K562 (cell line): Measurements from ENCODE around the gene MFF. TPM values are rescaled to one million over a fixed set of nuclear protein-coding genes. Genes with fewer than 3 reads are reported as not detected.

Experiments used
- ARID4B ChIP-seq: sonication (generic); formaldehyde crosslinking; IDR thresholded peaks from 2 replicates; pipeline ENCODE4 v1.8.0; 2022; ENCODE audit warnings: mild to moderate bottlenecking, missing genetic modification reagents
- BHLHE40 ChIP-seq: IDR thresholded peaks from 2 replicates; pipeline ENCODE4 v1.6.1; 2011; ENCODE audit warnings: low read length, improper control_type of control experiment
- CBFB ChIP-seq: sonication (generic); formaldehyde crosslinking; IDR thresholded peaks from 2 replicates; pipeline ENCODE4 v1.4.0; 2020; ENCODE audit warnings: mild to moderate bottlenecking, missing genetic modification reagents
- DMBX1 ChIP-seq: fragments of 250-450 bp; sonication (Bioruptor Pico); IDR thresholded peaks from 2 replicates; pipeline ENCODE4 v1.8.0; 2022; ENCODE audit warnings: inconsistent platforms, mild to moderate bottlenecking, moderate library complexity, borderline replicate concordance
- E2F3 ChIP-seq: fragments of 250-450 bp; sonication (Bioruptor Pico); IDR thresholded peaks from 2 replicates; pipeline ENCODE4 v1.4.0; 2020; ENCODE audit warnings: mild to moderate bottlenecking
- E2F6 ChIP-seq, 2 experiments: IDR thresholded peaks; 2 replicates each; pipeline ENCODE4 v1.6.1; 2011; ENCODE audit warnings: borderline replicate concordance in 1 of 2, control low read depth in 1 of 2, low read depth in 1 of 2, low read length in 1 of 2, mild to moderate bottlenecking in 1 of 2, mixed read lengths in 1 of 2, moderate library complexity in 1 of 2; ENCODE audit not compliant: insufficient read depth in 1 of 2, insufficient read length in 1 of 2, poor library complexity in 1 of 2, severe bottlenecking in 1 of 2; ENCODE audit errors: extremely low read depth in 1 of 2
- KLF1 ChIP-seq: fragments of 450-650 bp; IDR thresholded peaks from 2 replicates; pipeline ENCODE4 v1.6.1; 2016; ENCODE audit warnings: missing genetic modification characterization, missing compliant biosample characterization
- MAZ ChIP-seq, 2 experiments: fragments of 450-650 bp in 1 of 2; sonication (generic) in 1 of 2; formaldehyde crosslinking; IDR thresholded peaks in 1 of 2; conservative IDR thresholded peaks in 1 of 2; 2 replicates each; pipeline versions ENCODE4 v1.4.0 to v1.5.0; 2020; ENCODE audit warnings: mild to moderate bottlenecking in 1 of 2, missing genetic modification reagents in 1 of 2
- MTA3 ChIP-seq: fragments of 450-650 bp; formaldehyde crosslinking; IDR thresholded peaks from 2 replicates; pipeline ENCODE4 v1.6.1; 2017; ENCODE audit warnings: mild to moderate bottlenecking, borderline replicate concordance
- NR2C1 ChIP-seq, 2 experiments: fragments of 450-650 bp; IDR thresholded peaks; 2 replicates each; pipeline ENCODE4 v1.6.1; 2017; ENCODE audit warnings: mild to moderate bottlenecking in 2 of 2, antibody characterized with exemption in 1 of 2, inconsistent platforms in 1 of 2, missing compliant biosample characterization in 1 of 2, missing genetic modification characterization in 1 of 2
- SMAD1 ChIP-seq: fragments of 150-350 bp; IDR thresholded peaks from 2 replicates; pipeline ENCODE4 v1.6.1; 2014; ENCODE audit warnings: low read length, low read depth; ENCODE audit not compliant: partially characterized antibody
- TEAD1 ChIP-seq, 2 experiments: fragments of 450-650 bp in 1 of 2; sonication (generic) in 1 of 2; formaldehyde crosslinking; IDR thresholded peaks; 2 replicates each; pipeline versions ENCODE4 v1.4.0 to v1.8.0; 2020 to 2022; ENCODE audit warnings: mild to moderate bottlenecking in 2 of 2, missing genetic modification reagents in 1 of 2
- TGIF2 ChIP-seq: sonication (generic); formaldehyde crosslinking; IDR thresholded peaks from 2 replicates; pipeline ENCODE4 v1.8.1; 2022; ENCODE audit warnings: mild to moderate bottlenecking, missing genetic modification reagents, moderate library complexity
- TRIM24 ChIP-seq, 2 experiments: fragments of 450-650 bp; IDR thresholded peaks; 2 replicates each; pipeline ENCODE4 v1.6.1; 2016
- VEZF1 ChIP-seq: fragments of 200-800 bp; sonication (Bioruptor generic); IDR thresholded peaks from 2 replicates; pipeline ENCODE4 v1.6.1; 2017; ENCODE audit warnings: missing genetic modification characterization, missing compliant biosample characterization
- ZSCAN32 ChIP-seq: fragments of 450-650 bp; formaldehyde crosslinking; IDR thresholded peaks from 2 replicates; pipeline ENCODE4 v1.4.0; 2020; ENCODE audit warnings: mild to moderate bottlenecking, moderate library complexity
- polyA plus RNA-seq, 8 experiments: library from polyadenylated mRNA; depleted of rRNA in 4 of 8; stranded (reverse) in 5 of 8; unstranded in 3 of 8; fragments of >200 nt; fragmentation: Nextera tagmentation in 2 of 8; fragmentation: Illumina TruSeq in 1 of 8; extraction: Ambion mirVana in 2 of 8; extraction: Trizol in 1 of 8; gene quantifications; 2 replicates each; pipeline versions ENCODE4 v1.2.1 to v1.2.3, GENCODE V29; 2011 to 2014; ENCODE audit warnings: inconsistent platforms in 1 of 8, missing spikeins in 1 of 8
- total RNA-seq, 7 experiments: library from RNA; depleted of rRNA in 6 of 7; stranded (reverse); fragments of >200 nt in 6 of 7; fragmentation: Illumina TruSeq in 2 of 7; extraction: Trizol in 2 of 7; gene quantifications; 2 replicates each; pipeline versions ENCODE4 v1.2.1 to v1.2.3, GENCODE V29; 2011 to 2021; ENCODE audit warnings: low replicate concordance in 1 of 7
- TF ChIP-seq, protein P1 (sequence below), 2 experiments: fragments of 450-650 bp; IDR thresholded peaks; 2 replicates each; pipeline ENCODE4 v1.6.1; 2016

Gene MFF
- total and polyA plus RNA-seq, 9 of the 15 experiments (the other 6 are each of a cell fraction or from before 2014, with no cell fraction given), result 9.4 to 75.4 (median 55.7) TPM

- TF ChIP-seq VEZF1 (CRISPR knock-in tag), result peak; percentile 83
- TF ChIP-seq DMBX1, result peak; percentile 66; the same call in 1 of the 2 replicates
- peak; percentile 97 for TF ChIP-seq CBFB (CRISPR knock-in tag)
- TF ChIP-seq E2F6 (IDR thresholded peaks at IDR 0.05; ENCODE audit: borderline replicate concordance in 1 of 2, extremely low read depth in 1 of 2, insufficient read depth in 1 of 2, insufficient read length in 1 of 2, low read depth in 1 of 2, low read length in 1 of 2, poor library complexity in 1 of 2, severe bottlenecking in 1 of 2), result peak; percentile 92 to 94
- TF ChIP-seq TRIM24 (IDR thresholded peaks at IDR 0.05), result peak in 1 of 2 experiments; percentile 32; a peak in 1 of 4 replicates
- TF ChIP-seq NR2C1 (IDR thresholded peaks at IDR 0.05), result peak; percentile 36; the same call in 1 of the 2 replicates
- TF ChIP-seq NR2C1 (tag; IDR thresholded peaks at IDR 0.05), result peak; percentile 43
- peak; percentile 60; the same call in 1 of the 2 replicates for TF ChIP-seq ARID4B (CRISPR knock-in tag)
- TF ChIP-seq TEAD1 (CRISPR knock-in tag; IDR thresholded peaks at IDR 0.05), result peak in 1 of 2 experiments; percentile 71; a peak in 1 of 4 replicates
- TF ChIP-seq, protein P1, sequence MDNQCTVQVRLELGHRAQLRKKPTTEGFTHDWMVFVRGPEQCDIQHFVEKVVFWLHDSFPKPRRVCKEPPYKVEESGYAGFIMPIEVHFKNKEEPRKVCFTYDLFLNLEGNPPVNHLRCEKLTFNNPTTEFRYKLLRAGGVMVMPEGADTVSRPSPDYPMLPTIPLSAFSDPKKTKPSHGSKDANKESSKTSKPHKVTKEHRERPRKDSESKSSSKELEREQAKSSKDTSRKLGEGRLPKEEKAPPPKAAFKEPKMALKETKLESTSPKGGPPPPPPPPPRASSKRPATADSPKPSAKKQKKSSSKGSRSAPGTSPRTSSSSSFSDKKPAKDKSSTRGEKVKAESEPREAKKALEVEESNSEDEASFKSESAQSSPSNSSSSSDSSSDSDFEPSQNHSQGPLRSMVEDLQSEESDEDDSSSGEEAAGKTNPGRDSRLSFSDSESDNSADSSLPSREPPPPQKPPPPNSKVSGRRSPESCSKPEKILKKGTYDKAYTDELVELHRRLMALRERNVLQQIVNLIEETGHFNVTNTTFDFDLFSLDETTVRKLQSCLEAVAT (IDR thresholded peaks at IDR 0.05), result peak in 1 of 2 experiments; percentile 83; a peak in 2 of 4 replicates
- TF ChIP-seq BHLHE40, result peak; percentile 66; the same call in 1 of the 2 replicates
- peak; percentile 58; the same call in 1 of the 2 replicates for TF ChIP-seq E2F3 (CRISPR knock-in tag)
- TF ChIP-seq KLF1 (tag), result peak; percentile 62; the same call in 1 of the 2 replicates
- TF ChIP-seq TGIF2 (CRISPR knock-in tag), result no peak
- peak; percentile 99 for TF ChIP-seq MTA3
- no peak for TF ChIP-seq ZSCAN32 (CRISPR knock-in tag)
- peak; percentile 57 to 72; a peak in 3 of 4 replicates for TF ChIP-seq MAZ (CRISPR knock-in tag; conservative IDR thresholded peaks at IDR 0.05 in 1 of 2, IDR thresholded peaks at IDR 0.05 in 1 of 2)
- TF ChIP-seq SMAD1, result no peak
Measured at GRCh38 chr2:227324995-227325838, at the start of gene MFF (continued).
